SK-N-SH (cell line): ENCODE data around the gene PLAAT4. TPM values are rescaled to one million over a fixed set of nuclear protein-coding genes. Genes with fewer than 3 reads are reported as not detected.

Experiments
- CTCF ChIA-PET: fragments of 300-600, 350-600 bp; formaldehyde crosslinking; extraction: SDS; loops from one replicate; lab custom pipeline; 2021; lab: Yijun Ruan, JAX
- POLR2A ChIA-PET: fragments of 350-600 bp; sonication (Branson Sonifier 250); formaldehyde crosslinking; extraction: SDS; loops from one replicate; lab custom pipeline; 2020; ENCODE audit warnings: antibody characterized with exemption, inconsistent platforms; lab: Yijun Ruan, JAX
- DNase-seq: peaks from one replicate; pipeline ENCODE4 v3.0.0; 2012
- H2AFZ ChIP-seq: fragments of 200-600 bp; sonication (generic); 2 replicates; pipeline ENCODE4 v1.8.1; 2016; ENCODE audit warnings: antibody characterized with exemption, mild to moderate bottlenecking, low read depth
- H3F3A ChIP-seq: fragments of 200-600 bp; sonication (generic); replicated peaks from 2 replicates; pipeline ENCODE3; 2016; ENCODE audit warnings: antibody characterized with exemption, mild to moderate bottlenecking; ENCODE audit not compliant: insufficient read depth
- H3K27ac ChIP-seq, 2 experiments: fragments of 200-500 bp in 1 of 2; fragments of 200-600 bp in 1 of 2; sonication (Bioruptor generic) in 1 of 2; sonication (generic), shearing (Covaris generic) in 1 of 2; 2 replicates each; pipeline versions ENCODE4 v1.5.1 to v1.6.1; 2014 to 2016; ENCODE audit warnings: low read depth in 2 of 2, inconsistent platforms in 1 of 2, low read length in 1 of 2, mild to moderate bottlenecking in 1 of 2, mixed read lengths in 1 of 2
- H3K27me3 ChIP-seq: fragments of 200-600 bp; sonication (generic), shearing (Covaris generic); 2 replicates; pipeline ENCODE4 v1.6.1; 2016; ENCODE audit warnings: mixed run types; ENCODE audit not compliant: insufficient read depth
- H3K36me3 ChIP-seq, 2 experiments: fragments of 200-500 bp in 1 of 2; fragments of 200-600 bp in 1 of 2; sonication (Bioruptor generic) in 1 of 2; sonication (generic) in 1 of 2; replicated peaks in 1 of 2; 2 replicates each; pipeline versions ENCODE3 to v1.5.1; 2014 to 2016; ENCODE audit warnings: low read length in 1 of 2, mild to moderate bottlenecking in 1 of 2; ENCODE audit not compliant: insufficient read depth in 2 of 2, control insufficient read depth in 1 of 2
- H3K4me1 ChIP-seq, 2 experiments: fragments of 200-500 bp in 1 of 2; fragments of 200-600 bp in 1 of 2; sonication (Bioruptor generic) in 1 of 2; sonication (generic), shearing (Covaris generic) in 1 of 2; 2 replicates each; pipeline versions ENCODE4 v1.5.1 to v1.6.1; 2014 to 2016; ENCODE audit warnings: low read depth in 1 of 2, low read length in 1 of 2, mixed run types in 1 of 2; ENCODE audit not compliant: insufficient read depth in 2 of 2, control insufficient read depth in 1 of 2
- H3K4me2 ChIP-seq: fragments of 200-600 bp; sonication (generic), shearing (Covaris generic); 2 replicates; pipeline ENCODE4 v1.6.1; 2017; ENCODE audit warnings: mixed run types
- H3K4me3 ChIP-seq, 2 experiments: fragments of 200-500 bp in 1 of 2; fragments of 200-600 bp in 1 of 2; sonication (Bioruptor generic) in 1 of 2; sonication (generic), shearing (Covaris generic) in 1 of 2; 2 replicates each; pipeline versions ENCODE4 v1.5.1 to v1.8.1; 2014 to 2016; ENCODE audit warnings: low read depth in 2 of 2, inconsistent platforms in 1 of 2, low read length in 1 of 2, mild to moderate bottlenecking in 1 of 2, mixed read lengths in 1 of 2, moderate library complexity in 1 of 2
- H3K79me2 ChIP-seq: fragments of 200-600 bp; sonication (generic); 2 replicates; pipeline ENCODE4 v1.8.1; 2017; ENCODE audit warnings: mild to moderate bottlenecking; ENCODE audit not compliant: insufficient read depth
- H3K9ac ChIP-seq: fragments of 200-600 bp; sonication (generic); 2 replicates; pipeline ENCODE4 v1.6.1; 2017; ENCODE audit warnings: mixed run types
- H3K9me2 ChIP-seq: fragments of 200-600 bp; sonication (generic); 2 replicates; pipeline ENCODE4 v1.6.1; 2017; ENCODE audit warnings: mixed run types
- H3K9me3 ChIP-seq: fragments of 200-600 bp; sonication (generic); 2 replicates; pipeline ENCODE4 v1.6.1; 2017; ENCODE audit warnings: mixed run types, mild to moderate bottlenecking, moderate library complexity
- H4K20me1 ChIP-seq: fragments of 200-600 bp; sonication (generic); 2 replicates; pipeline ENCODE4 v1.6.1; 2017; ENCODE audit warnings: mild to moderate bottlenecking, mixed run types; ENCODE audit not compliant: insufficient read depth
- CHD2 ChIP-seq: fragments of 150-350 bp; IDR thresholded peaks from 2 replicates; pipeline ENCODE4 v1.6.1; 2018; ENCODE audit warnings: low read length; ENCODE audit not compliant: partially characterized antibody
- CTCF ChIP-seq: fragments of 200-600 bp; sonication (generic); IDR thresholded peaks from 2 replicates; pipeline ENCODE4 v1.6.1; 2017; ENCODE audit warnings: antibody characterized with exemption, mild to moderate bottlenecking, moderate library complexity
- FOXM1 ChIP-seq: IDR thresholded peaks from 2 replicates; pipeline ENCODE4 v1.4.0; 2012; ENCODE audit warnings: low read depth, mild to moderate bottlenecking
- GABPA ChIP-seq: IDR thresholded peaks from 2 replicates; pipeline ENCODE4 v1.4.0; 2012; ENCODE audit warnings: low read depth, mild to moderate bottlenecking
- NFIC ChIP-seq: IDR thresholded peaks from 2 replicates; pipeline ENCODE4 v1.4.0; 2012; ENCODE audit warnings: borderline replicate concordance
- PBX3 ChIP-seq: IDR thresholded peaks from 2 replicates; pipeline ENCODE4; 2012
- RAD21 ChIP-seq: IDR thresholded peaks from 2 replicates; pipeline ENCODE4 v1.6.1; 2012; ENCODE audit warnings: mild to moderate bottlenecking, low read length
- REST ChIP-seq: IDR thresholded peaks from 2 replicates; pipeline ENCODE4 v1.6.1; 2012; ENCODE audit warnings: mild to moderate bottlenecking, low read depth, low read length, moderate library complexity
- RFX5 ChIP-seq: IDR thresholded peaks from 2 replicates; pipeline ENCODE4 v1.6.1; 2012; ENCODE audit warnings: mild to moderate bottlenecking, improper control_type of control experiment, low read length
- TAF1 ChIP-seq: IDR thresholded peaks from 2 replicates; pipeline ENCODE4 v1.6.1; 2012; ENCODE audit warnings: low read depth, mild to moderate bottlenecking, low read length, moderate library complexity, borderline replicate concordance
- TCF12 ChIP-seq: IDR thresholded peaks from 2 replicates; pipeline ENCODE4 v1.4.0; 2012
- TEAD4 ChIP-seq: IDR thresholded peaks from 2 replicates; pipeline ENCODE4 v1.4.0; 2012; ENCODE audit warnings: mild to moderate bottlenecking, borderline replicate concordance; ENCODE audit not compliant: insufficient read depth
- USF1 ChIP-seq: IDR thresholded peaks from 2 replicates; pipeline ENCODE4 v1.4.0; 2012; ENCODE audit warnings: low read depth, borderline replicate concordance
- YY1 ChIP-seq: IDR thresholded peaks from 2 replicates; pipeline ENCODE4 v1.4.0; 2012; ENCODE audit warnings: low read depth, mild to moderate bottlenecking
- WGBS: methylation state at CpG from one replicate; pipeline ENCODE4 v1.1.6; 2017; ENCODE audit warnings: low lambda C conversion rate; 5-methylcytosine and 5-hydroxymethylcytosine counted together
- polyA plus RNA-seq, 3 experiments: library from polyadenylated mRNA; depleted of rRNA; stranded (reverse); fragments of >200 nt; gene quantifications; 2 replicates each; pipeline ENCODE4 v1.2.3, GENCODE V29; 2012

PLAAT4 gene
- polyA plus RNA-seq, 1 of the 3 experiments (the other 2 are of a cell fraction): 5.6 TPM

- TF ChIP-seq USF1 (no peak), RFX5 (no peak), CTCF (no peak), TAF1 (no peak), TEAD4 (no peak), PBX3 (no peak), FOXM1 (no peak), TCF12 (no peak), YY1 (no peak), NFIC (no peak), GABPA (no peak), REST (no peak), RAD21 (no peak), CHD2 (no peak)
- no peak for DNase-seq
- H3K9ac ChIP-seq: no peak overlapping the region
- H3K36me3 ChIP-seq: no peaks in the 10 kb centered on the region
- no peaks in the 10 kb centered on the region for H3F3A ChIP-seq
- no peaks in the 10 kb centered on the region for H3K9me2 ChIP-seq
- peaks cover 45% of the 10 kb centered on the region; the same call in 1 of the 2 replicates for H3K27me3 ChIP-seq
- ChIA-PET POLR2A (no interaction called here), CTCF (interaction anchor here (1.4 to 3.2 kb wide), 2 partner anchors 12 to 97 kb away, joined by 3 to 31 read pairs; no protein-coding TSS in a partner anchor)
- peak overlapping the region; percentile 74 for H3K4me2 ChIP-seq
- WGBS: 17% methylated on average over 13 of the region's 13 CpGs
- H4K20me1 ChIP-seq: no peaks in the 10 kb centered on the region
- H3K27ac ChIP-seq: no peak overlapping the region
- no peaks in the 10 kb centered on the region; a peak in 1 of 4 replicates for H3K4me1 ChIP-seq
- peak overlapping the region in 1 of 2 experiments; percentile 33; a peak in 3 of 4 replicates for H3K4me3 ChIP-seq
- H2AFZ ChIP-seq: no peak overlapping the region
- no peaks in the 10 kb centered on the region for H3K79me2 ChIP-seq
- H3K9me3 ChIP-seq: 0 out of 2 replicates have a peak, but pooled peaks cover 3% of the 10 kb centered on the region
Measured at GRCh38 chr11:63491240-63491587, 45.4 kb upstream of the PLAAT4 start.
